Activated CD8-positive, alpha-beta T cell treated with anti-CD3 and anti-CD28 coated beads, Interleukin-2, amount 10 ng/mL, durations not matched to agents 7 days and 5 days (primary cell): ENCODE results near the gene CPA2. TPM values are rescaled to one million over a fixed set of nuclear protein-coding genes. Genes with fewer than 3 reads are reported as not detected.

Experiments used
- ATAC-seq: fragments of 150-1000 bp; cut with Tn5 transposase; one replicate; pipeline ENCODE4 v1.10.0; 2021; ENCODE audit warnings: moderate library complexity
- CTCF ChIA-PET: fragments of 350-600 bp; sonication (Branson Sonifier 250); formaldehyde crosslinking; loops from one replicate; lab custom pipeline; 2021; ENCODE audit warnings: antibody characterized with exemption; lab: Charles Lee
- POLR2A ChIA-PET: fragments of 350-600 bp; sonication (Branson Sonifier 250); formaldehyde crosslinking; loops from one replicate; lab custom pipeline; 2021; ENCODE audit warnings: antibody characterized with exemption; lab: Charles Lee
- DNase-seq: peaks from one replicate; pipeline ENCODE4 v3.0.0-alpha.2; 2020
- H3K27ac Mint-ChIP-seq: one replicate; pipeline ENCODE4 v1.8.0; 2021; ENCODE audit warnings: mild to moderate bottlenecking, mixed read lengths
- H3K27me3 Mint-ChIP-seq: one replicate; pipeline ENCODE4 v1.8.0; 2021; ENCODE audit warnings: low read depth, mixed read lengths
- H3K36me3 Mint-ChIP-seq: one replicate; pipeline ENCODE4 v1.8.0; 2021; ENCODE audit warnings: low read depth, mixed read lengths
- H3K4me1 Mint-ChIP-seq: one replicate; pipeline ENCODE4 v1.8.0; 2021; ENCODE audit warnings: low read depth, mixed read lengths
- H3K4me3 Mint-ChIP-seq: one replicate; pipeline ENCODE4 v1.8.0; 2021; ENCODE audit warnings: mild to moderate bottlenecking, mixed read lengths
- H3K9me3 Mint-ChIP-seq: one replicate; pipeline ENCODE4 v1.8.0; 2022; ENCODE audit warnings: mixed read lengths; ENCODE audit not compliant: insufficient read depth
- total RNA-seq, 2 experiments: library from RNA; stranded (reverse); gene quantifications; one replicate each; pipeline ENCODE4 v1.2.3, GENCODE V29; 2021

CPA2 gene
- total RNA-seq, 2 experiments from 2014 or later = not detected

GRCh38 chr7:130258494-130259078 lies 8.1 kb upstream of the CPA2 start:
- Mint-ChIP-seq H3K27me3 (peaks cover 3% of the 10 kb centered on the region), H3K36me3 (no peaks in the 10 kb centered on the region), H3K4me1 (no peaks in the 10 kb centered on the region), H3K27ac (no peak overlapping the region), H3K4me3 (no peak overlapping the region), H3K9me3 (peaks cover 6% of the 10 kb centered on the region)
- ATAC-seq = no peak
- CTCF ChIA-PET = no interaction called here
- POLR2A ChIA-PET = no interaction called here
- no peak for DNase-seq

GRCh38 chr7:130262448-130262847 lies 4.2 kb upstream of the CPA2 start:
- no peaks in the 10 kb centered on the region for H3K4me1 Mint-ChIP-seq
- peaks cover 3% of the 10 kb centered on the region for H3K27me3 Mint-ChIP-seq
- DNase-seq (no peak), ATAC-seq (no peak)
- peaks cover 6% of the 10 kb centered on the region for H3K9me3 Mint-ChIP-seq
- no peak overlapping the region for H3K4me3 Mint-ChIP-seq
- no peaks in the 10 kb centered on the region for H3K36me3 Mint-ChIP-seq
- no peak overlapping the region for H3K27ac Mint-ChIP-seq
- CTCF ChIA-PET = interaction anchor here (0.7 kb wide), 1 partner anchor 287 kb away, joined by 3 read pairs; no protein-coding TSS in a partner anchor
- POLR2A ChIA-PET = no interaction called here

DNA sequence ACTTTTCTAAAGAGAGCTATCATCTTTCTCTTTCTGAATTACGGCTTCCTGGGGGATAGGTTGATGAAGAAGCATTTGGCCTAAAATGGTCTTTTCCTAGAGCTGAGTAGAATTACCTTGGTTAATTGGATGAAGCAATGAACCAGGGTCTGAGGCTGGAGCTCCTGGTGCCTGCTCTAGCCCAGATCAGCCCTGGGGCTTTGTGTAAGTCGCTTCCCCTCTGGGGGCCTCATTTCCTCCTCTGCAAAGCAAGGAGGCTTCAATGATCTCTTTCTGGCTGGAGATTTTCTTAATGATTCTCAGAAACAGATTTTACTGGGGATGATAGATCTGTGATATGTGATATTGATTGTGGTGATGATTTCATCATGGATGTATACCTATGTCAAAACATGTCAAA lies 3.5 kb upstream of the CPA2 start:
- Mint-ChIP-seq H3K27ac (no peak overlapping the region), H3K9me3 (peaks cover 6% of the 10 kb centered on the region), H3K36me3 (no peaks in the 10 kb centered on the region), H3K27me3 (peaks cover 3% of the 10 kb centered on the region), H3K4me3 (no peak overlapping the region), H3K4me1 (no peaks in the 10 kb centered on the region)
- ATAC-seq (no peak), DNase-seq (no peak)
- POLR2A ChIA-PET = no interaction called here
- CTCF ChIA-PET = no interaction called here

GRCh38 chr7:130266961-130267321 lies 278 bp downstream of the CPA2 start:
- POLR2A ChIA-PET = interaction anchor here (0.5 kb wide), 1 partner anchor 208 kb away, joined by 3 read pairs; no protein-coding TSS in a partner anchor
- CTCF ChIA-PET = no interaction called here
- H3K4me1 Mint-ChIP-seq = no peaks in the 10 kb centered on the region
- no peak for DNase-seq
- no peaks in the 10 kb centered on the region for H3K36me3 Mint-ChIP-seq
- H3K27ac Mint-ChIP-seq = no peak overlapping the region
- H3K4me3 Mint-ChIP-seq = no peak overlapping the region
- peaks cover 3% of the 10 kb centered on the region for H3K27me3 Mint-ChIP-seq
- H3K9me3 Mint-ChIP-seq = no peaks in the 10 kb centered on the region
- ATAC-seq = no peak

- ChIA-PET CTCF (no interaction called here), POLR2A (no interaction called here)
- H3K4me1 Mint-ChIP-seq = peaks cover 8% of the 10 kb centered on the region
Measured at GRCh38 chr7:130268463-130269317, 2.0 kb downstream of the CPA2 start.

DNA sequence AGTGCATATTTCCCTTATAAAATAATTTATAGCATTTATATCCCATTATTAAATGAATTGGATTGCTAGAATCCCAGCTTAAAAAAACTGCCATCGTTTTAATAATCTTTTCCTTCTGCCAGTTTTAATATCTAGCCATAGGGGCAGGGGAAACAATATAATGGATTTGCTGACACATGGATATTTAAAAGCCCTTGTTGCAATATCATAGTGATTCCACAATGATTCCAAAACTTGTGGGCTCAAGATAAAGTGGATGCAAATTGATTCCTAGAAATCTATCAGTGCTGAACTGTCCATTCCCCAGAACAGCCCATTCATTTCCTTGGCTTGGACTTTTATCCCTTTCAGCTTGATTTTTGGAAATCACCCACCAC lies 2.6 kb downstream of the CPA2 start:
- DNase-seq (no peak), ATAC-seq (no peak)
- Mint-ChIP-seq H3K36me3 (no peaks in the 10 kb centered on the region), H3K27ac (no peak overlapping the region), H3K9me3 (no peaks in the 10 kb centered on the region), H3K4me3 (no peak overlapping the region), H3K27me3 (peaks cover 6% of the 10 kb centered on the region), H3K4me1 (peaks cover 8% of the 10 kb centered on the region)
- CTCF ChIA-PET = no interaction called here
- POLR2A ChIA-PET = no interaction called here

More at GRCh38 chr7:130268463-130269317, 2.0 kb downstream of the CPA2 start:
- Mint-ChIP-seq H3K4me3 (no peak overlapping the region), H3K9me3 (no peaks in the 10 kb centered on the region), H3K27me3 (peaks cover 3% of the 10 kb centered on the region), H3K27ac (no peak overlapping the region), H3K36me3 (no peaks in the 10 kb centered on the region)
- ATAC-seq (no peak), DNase-seq (no peak)

- DNase-seq (no peak), ATAC-seq (no peak)
- ChIA-PET CTCF (no interaction called here), POLR2A (interaction anchor here (0.6 kb wide), 1 partner anchor 146 kb away, joined by 3 read pairs; no protein-coding TSS in a partner anchor)
- Mint-ChIP-seq H3K4me3 (no peak overlapping the region), H3K36me3 (no peaks in the 10 kb centered on the region), H3K4me1 (peaks cover 8% of the 10 kb centered on the region), H3K9me3 (no peaks in the 10 kb centered on the region), H3K27ac (no peak overlapping the region), H3K27me3 (peaks cover 8% of the 10 kb centered on the region)
Measured at GRCh38 chr7:130270947-130271800, 4.5 kb downstream of the CPA2 start.

GRCh38 chr7:130272381-130273080 lies 5.9 kb downstream of the CPA2 start:
- POLR2A ChIA-PET = interaction anchor here (0.6 kb wide), 1 partner anchor 84 kb away, joined by 3 read pairs; no protein-coding TSS in a partner anchor
- DNase-seq (no peak), ATAC-seq (no peak)
- H3K4me1 Mint-ChIP-seq = peaks cover 8% of the 10 kb centered on the region
- CTCF ChIA-PET = no interaction called here
- no peak overlapping the region for H3K4me3 Mint-ChIP-seq
- no peaks in the 10 kb centered on the region for H3K36me3 Mint-ChIP-seq
- H3K27me3 Mint-ChIP-seq = peaks cover 6% of the 10 kb centered on the region
- H3K9me3 Mint-ChIP-seq = no peaks in the 10 kb centered on the region
- no peak overlapping the region for H3K27ac Mint-ChIP-seq

GRCh38 chr7:130273081-130273932 lies 6.6 kb downstream of the CPA2 start:
- Mint-ChIP-seq H3K36me3 (no peaks in the 10 kb centered on the region), H3K27me3 (peaks cover 6% of the 10 kb centered on the region), H3K9me3 (no peaks in the 10 kb centered on the region), H3K4me1 (peaks cover 8% of the 10 kb centered on the region), H3K27ac (no peak overlapping the region), H3K4me3 (peak overlapping the region; percentile 42)
- DNase-seq (peak; percentile 24), ATAC-seq (no peak)
- POLR2A ChIA-PET = interaction anchor here (0.5 to 0.6 kb wide), 3 partner anchors 83 to 702 kb away, joined by 3 read pairs; no protein-coding TSS in a partner anchor
- CTCF ChIA-PET = interaction anchor here (0.6 kb wide), 1 partner anchor 485 kb away, joined by 3 read pairs; no protein-coding TSS in a partner anchor

GRCh38 chr7:130273933-130274255 lies 7.2 kb downstream of the CPA2 start:
- DNase-seq = no peak
- POLR2A ChIA-PET = interaction anchor here (0.5 kb wide), 1 partner anchor 702 kb away, joined by 3 read pairs; no protein-coding TSS in a partner anchor
- H3K4me3 Mint-ChIP-seq = no peak overlapping the region
- no peak overlapping the region for H3K27ac Mint-ChIP-seq
- peaks cover 6% of the 10 kb centered on the region for H3K27me3 Mint-ChIP-seq
- no peak for ATAC-seq
- peaks cover 8% of the 10 kb centered on the region for H3K4me1 Mint-ChIP-seq
- H3K9me3 Mint-ChIP-seq = no peaks in the 10 kb centered on the region
- CTCF ChIA-PET = no interaction called here
- H3K36me3 Mint-ChIP-seq = no peaks in the 10 kb centered on the region
